Glomerular visceral epithelial cell (primary cell): ENCODE results near the gene LEFTY2.
"Not testable (repeated sequence)": the region's sequence is repeated elsewhere in the genome, so short reads cannot be mapped to it uniquely, and the experiment has no call there.

Source experiments
- DNase-seq: peaks from one replicate; pipeline ENCODE4 v3.0.0-alpha.2; 2016; ENCODE audit errors: extremely low spot score

The LEFTY2 gene

GRCh38 chr1:225929462-225929861, 11.6 kb downstream of the LEFTY2 start:
- DNase-seq = not testable (repeated sequence)

GRCh38 chr1:225928186-225929175, 12.5 kb downstream of the LEFTY2 start:
- no peak for DNase-seq

- no peak for DNase-seq
Measured at GRCh38 chr1:225926551-225927113, 14.4 kb downstream of the LEFTY2 start.

- peak; percentile 98 for DNase-seq
Measured at GRCh38 chr1:225923692-225924555, 17.1 kb downstream of the LEFTY2 start, which contains the start of gene PYCR2. Gene PYCR2, minus strand, starts transcription at chr1:225924250. Its CDS starts 140 bp downstream, at chr1:225924110.

- peak; percentile 20 for DNase-seq
Measured at GRCh38 chr1:225923381-225923691, 17.7 kb downstream of the LEFTY2 start.

- no peak for DNase-seq
Measured at GRCh38 chr1:225921734-225922709, 19.0 kb downstream of the LEFTY2 start.

GRCh38 chr1:225919906-225920305, 21.1 kb downstream of the LEFTY2 start:
- DNase-seq = peak; percentile 79

GRCh38 chr1:225918280-225918679, 22.7 kb downstream of the LEFTY2 start:
- no peak for DNase-seq

GRCh38 chr1:225917536-225917935, 23.5 kb downstream of the LEFTY2 start:
- DNase-seq = no peak

GRCh38 chr1:225917101-225917500, 23.9 kb downstream of the LEFTY2 start:
- no peak for DNase-seq

GRCh38 chr1:225915538-225915991, 25.5 kb downstream of the LEFTY2 start:
- no peak for DNase-seq

GRCh38 chr1:225914947-225915346, 26.1 kb downstream of the LEFTY2 start:
- DNase-seq = no peak

- DNase-seq = no peak
Measured at GRCh38 chr1:225914391-225914790, 26.6 kb downstream of the LEFTY2 start.

- DNase-seq = peak; percentile 66
Measured at GRCh38 chr1:225911191-225912130, 29.6 kb downstream of the LEFTY2 start.

GRCh38 chr1:225909477-225909876, 31.5 kb downstream of the LEFTY2 start:
- no peak for DNase-seq

- DNase-seq = no peak
Measured at GRCh38 chr1:225908773-225909172, 32.2 kb downstream of the LEFTY2 start.

- DNase-seq = no peak
Measured at GRCh38 chr1:225908013-225908640, 32.9 kb downstream of the LEFTY2 start.

GRCh38 chr1:225907341-225907740, 33.7 kb downstream of the LEFTY2 start:
- DNase-seq = no peak

GRCh38 chr1:225906467-225906866, 34.6 kb downstream of the LEFTY2 start:
- DNase-seq = no peak
